PC-9 (cell line): Measurements from ENCODE around the gene ACSL6. TPM values are rescaled to one million over a fixed set of nuclear protein-coding genes. Genes with fewer than 3 reads are reported as not detected.

ENCODE experiments used
- BruUV-seq: library from RNA; stranded (reverse); fragments of 400-500 nt; replicated peaks from 2 replicates; lab custom pipeline; 2021; lab: Mats Ljungman, UMichigan
- CTCF ChIA-PET: fragments of 300-600 bp; sonication (Branson Sonifier 250); formaldehyde crosslinking; loops from one replicate; lab custom pipeline; 2022; ENCODE audit warnings: antibody characterized with exemption; lab: Charles Lee
- POLR2A ChIA-PET: fragments of 300-600 bp; sonication (Branson Sonifier 250); formaldehyde crosslinking; loops from one replicate; lab custom pipeline; 2022; ENCODE audit warnings: antibody characterized with exemption; ENCODE audit not compliant: unreplicated experiment; lab: Charles Lee
- DNase-seq, 2 experiments: peaks; one replicate each; pipeline versions ENCODE4 v3.0.0 to v3.0.0-alpha.2; 2015 to 2022; ENCODE audit warnings: mixed read lengths in 1 of 2
- H2AFZ ChIP-seq: fragments of 200-600 bp; sonication (generic); 2 replicates; pipeline ENCODE4 v1.8.1; 2017; ENCODE audit warnings: antibody characterized with exemption
- H3F3A ChIP-seq: fragments of 200-600 bp; sonication (generic); 2 replicates; pipeline ENCODE4 v1.8.1; 2017; ENCODE audit warnings: antibody characterized with exemption, mild to moderate bottlenecking, low read depth; ENCODE audit not compliant: insufficient read depth
- H3K27ac ChIP-seq: fragments of 200-600 bp; sonication (generic); 2 replicates; pipeline ENCODE4 v1.6.1; 2016; ENCODE audit warnings: mixed run types
- H3K27me3 ChIP-seq: fragments of 200-600 bp; sonication (generic); 2 replicates; pipeline ENCODE4 v1.6.1; 2016; ENCODE audit warnings: low read depth, mixed run types; ENCODE audit not compliant: insufficient read depth
- H3K36me3 ChIP-seq: fragments of 200-600 bp; sonication (generic); 2 replicates; pipeline ENCODE4 v1.6.1; 2016; ENCODE audit warnings: low read depth, mixed run types
- H3K4me1 ChIP-seq: fragments of 200-600 bp; sonication (generic); replicated peaks from 2 replicates; pipeline ENCODE4 v1.6.1; 2016; ENCODE audit warnings: mixed run types; ENCODE audit not compliant: insufficient read depth
- H3K4me2 ChIP-seq: fragments of 200-600 bp; sonication (generic); 2 replicates; pipeline ENCODE4 v1.6.1; 2017; ENCODE audit warnings: mixed run types
- H3K4me3 ChIP-seq: fragments of 200-600 bp; sonication (generic); 2 replicates; pipeline ENCODE4 v1.6.1; 2016; ENCODE audit warnings: mixed run types
- H3K79me2 ChIP-seq: fragments of 200-600 bp; sonication (generic); 2 replicates; pipeline ENCODE4 v1.6.1; 2017; ENCODE audit warnings: low read depth, mixed run types
- H3K9me2 ChIP-seq: fragments of 200-600 bp; sonication (generic); 2 replicates; pipeline ENCODE4 v1.8.1; 2017; ENCODE audit warnings: mild to moderate bottlenecking; ENCODE audit not compliant: insufficient read depth
- H3K9me3 ChIP-seq: fragments of 200-600 bp; sonication (generic); 2 replicates; pipeline ENCODE4 v1.8.1; 2016; ENCODE audit warnings: low read depth; ENCODE audit not compliant: insufficient read depth
- H4K20me1 ChIP-seq: fragments of 200-600 bp; sonication (generic); 2 replicates; pipeline ENCODE4 v1.8.1; 2017; ENCODE audit not compliant: insufficient read depth
- EZH2 ChIP-seq: fragments of 200-600 bp; sonication (generic); IDR thresholded peaks from 2 replicates; pipeline ENCODE4 v1.8.0; 2017; ENCODE audit warnings: antibody characterized with exemption, low read depth
- intact Hi-C: fragments of 100-400 bp; cut with micrococcal nuclease; formaldehyde crosslinking; loops from one replicate; pipeline ENCODE4 v1.10.0; 2022; ENCODE audit not compliant: unreplicated experiment
- total RNA-seq: library from RNA; stranded (reverse); gene quantifications from 2 replicates; pipeline ENCODE4 v1.2.3, GENCODE V29; 2021
- TF ChIP-seq, protein P1 (sequence below): fragments of 200-600 bp; sonication (generic); conservative IDR thresholded peaks from 2 replicates; pipeline ENCODE4 v1.6.1; 2017; ENCODE audit warnings: mixed run types, antibody characterized with exemption, mild to moderate bottlenecking, moderate library complexity

ACSL6 gene
- total RNA-seq, 1 experiment from 2014 or later, result not detected

DNA sequence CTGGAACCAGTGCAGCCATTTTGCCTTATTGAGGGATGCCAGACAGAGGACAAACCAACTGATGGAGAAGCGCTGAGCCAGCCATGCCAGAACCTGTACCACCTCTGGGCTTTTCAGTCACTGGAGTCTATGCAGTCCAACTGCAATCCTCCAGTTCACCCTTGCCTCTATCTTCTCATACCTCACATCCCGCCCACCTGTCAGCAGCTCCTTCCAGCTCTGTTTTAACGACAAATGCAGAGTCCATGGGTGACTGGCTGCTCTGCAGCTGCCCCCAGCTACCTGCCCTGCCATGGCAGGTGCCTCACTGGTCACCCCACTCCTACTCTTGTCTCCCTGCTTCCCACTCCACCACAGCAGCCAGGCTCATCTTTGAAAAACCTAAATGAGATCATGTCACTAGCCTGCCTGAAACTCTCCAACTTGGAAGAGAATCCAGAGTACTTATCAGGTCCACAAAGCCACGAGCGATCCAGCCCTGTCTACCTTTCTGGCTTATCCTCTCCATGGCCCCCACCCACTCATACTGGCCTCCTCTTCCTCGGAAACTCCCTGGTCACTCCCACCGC is 14.0 kb upstream of the ACSL6 start:
- intact Hi-C loops, result no loop called here
- Histone ChIP-seq H3K27ac (no peak overlapping the region), H3K9me3 (no peaks in the 10 kb centered on the region), H4K20me1 (no peaks in the 10 kb centered on the region), H3F3A (no peaks in the 10 kb centered on the region), H3K4me1 (no peaks in the 10 kb centered on the region), H3K4me2 (no peak overlapping the region), H2AFZ (no peak overlapping the region), H3K4me3 (no peak overlapping the region), H3K36me3 (no peaks in the 10 kb centered on the region), H3K27me3 (peaks cover 11% of the 10 kb centered on the region; the same call in 1 of the 2 replicates), H3K9me2 (no peaks in the 10 kb centered on the region), H3K79me2 (no peaks in the 10 kb centered on the region)
- CTCF ChIA-PET, result no interaction called here
- no peak for DNase-seq
- TF ChIP-seq, protein P1, sequence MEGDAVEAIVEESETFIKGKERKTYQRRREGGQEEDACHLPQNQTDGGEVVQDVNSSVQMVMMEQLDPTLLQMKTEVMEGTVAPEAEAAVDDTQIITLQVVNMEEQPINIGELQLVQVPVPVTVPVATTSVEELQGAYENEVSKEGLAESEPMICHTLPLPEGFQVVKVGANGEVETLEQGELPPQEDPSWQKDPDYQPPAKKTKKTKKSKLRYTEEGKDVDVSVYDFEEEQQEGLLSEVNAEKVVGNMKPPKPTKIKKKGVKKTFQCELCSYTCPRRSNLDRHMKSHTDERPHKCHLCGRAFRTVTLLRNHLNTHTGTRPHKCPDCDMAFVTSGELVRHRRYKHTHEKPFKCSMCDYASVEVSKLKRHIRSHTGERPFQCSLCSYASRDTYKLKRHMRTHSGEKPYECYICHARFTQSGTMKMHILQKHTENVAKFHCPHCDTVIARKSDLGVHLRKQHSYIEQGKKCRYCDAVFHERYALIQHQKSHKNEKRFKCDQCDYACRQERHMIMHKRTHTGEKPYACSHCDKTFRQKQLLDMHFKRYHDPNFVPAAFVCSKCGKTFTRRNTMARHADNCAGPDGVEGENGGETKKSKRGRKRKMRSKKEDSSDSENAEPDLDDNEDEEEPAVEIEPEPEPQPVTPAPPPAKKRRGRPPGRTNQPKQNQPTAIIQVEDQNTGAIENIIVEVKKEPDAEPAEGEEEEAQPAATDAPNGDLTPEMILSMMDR, result no peak
- no peak for TF ChIP-seq EZH2
- POLR2A ChIA-PET, result no interaction called here
- no TSS peak for BruUV-seq

DNA sequence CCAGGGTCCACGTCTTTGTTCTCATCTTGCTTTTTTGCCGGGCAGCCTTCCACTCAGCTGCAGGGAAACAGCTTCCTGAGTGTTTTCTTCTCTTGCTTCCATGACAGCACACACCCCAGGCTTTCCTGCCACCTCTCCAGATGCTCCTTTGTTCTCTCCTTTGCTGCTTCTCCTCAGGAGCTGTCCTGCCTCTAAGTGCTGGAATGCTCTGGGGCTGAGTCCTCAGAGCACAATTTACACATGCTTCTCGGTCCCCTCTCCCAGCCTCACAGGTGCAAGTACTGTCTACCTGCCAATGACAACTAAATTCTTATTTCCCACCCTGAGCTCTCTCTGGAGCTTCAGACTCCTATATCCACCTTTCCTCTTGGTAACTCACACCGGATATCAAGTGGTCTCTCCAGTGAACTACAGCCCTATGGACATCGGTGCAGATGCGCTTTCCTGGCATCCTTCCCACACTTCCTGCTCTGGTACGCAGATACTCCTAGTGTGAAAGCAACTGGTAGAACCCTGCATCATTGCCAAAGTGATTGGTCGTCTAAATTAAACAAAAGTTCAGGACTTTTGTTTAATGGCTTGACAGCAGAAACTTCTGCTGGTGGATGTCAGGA is 13.4 kb upstream of the ACSL6 start:
- BruUV-seq, result no TSS peak
- no peak for DNase-seq
- no peaks in the 10 kb centered on the region for H3K79me2 ChIP-seq
- TF ChIP-seq EZH2, result no peak
- TF ChIP-seq, protein P1, result no peak
- no peak overlapping the region for H3K4me3 ChIP-seq
- no peak overlapping the region for H3K27ac ChIP-seq
- no peaks in the 10 kb centered on the region for H3K9me3 ChIP-seq
- H3K4me2 ChIP-seq, result no peak overlapping the region
- ChIA-PET POLR2A (no interaction called here), CTCF (no interaction called here)
- no peaks in the 10 kb centered on the region for H3K4me1 ChIP-seq
- no peaks in the 10 kb centered on the region for H3K9me2 ChIP-seq
- H3F3A ChIP-seq, result no peaks in the 10 kb centered on the region
- H3K27me3 ChIP-seq, result peaks cover 7% of the 10 kb centered on the region; the same call in 1 of the 2 replicates
- intact Hi-C loops, result no loop called here
- H2AFZ ChIP-seq, result no peak overlapping the region
- H4K20me1 ChIP-seq, result no peaks in the 10 kb centered on the region
- H3K36me3 ChIP-seq, result no peaks in the 10 kb centered on the region

DNA sequence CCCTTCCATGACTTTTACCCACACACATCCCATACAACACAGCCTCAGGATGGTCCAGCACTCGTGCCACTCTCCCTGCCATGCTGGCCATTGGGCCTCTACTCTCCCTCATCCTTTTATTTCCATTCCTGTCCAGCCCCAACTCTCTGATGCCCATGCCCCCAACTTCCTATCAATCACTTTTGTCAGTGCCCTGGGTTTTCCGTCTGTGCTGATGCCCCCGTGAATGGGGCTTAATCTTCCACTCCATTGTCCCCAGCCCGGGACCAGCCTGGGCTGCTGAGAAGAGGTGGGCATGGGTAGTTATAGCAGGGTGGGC is 12.6 kb upstream of the ACSL6 start:
- Histone ChIP-seq H3K9me3 (no peaks in the 10 kb centered on the region), H3K79me2 (no peaks in the 10 kb centered on the region), H3K4me1 (no peaks in the 10 kb centered on the region), H3K27me3 (peaks cover 5% of the 10 kb centered on the region; the same call in 1 of the 2 replicates), H4K20me1 (no peaks in the 10 kb centered on the region), H3K36me3 (no peaks in the 10 kb centered on the region), H2AFZ (no peak overlapping the region), H3K4me2 (no peak overlapping the region), H3F3A (no peaks in the 10 kb centered on the region), H3K27ac (no peak overlapping the region), H3K9me2 (no peaks in the 10 kb centered on the region), H3K4me3 (no peak overlapping the region)
- BruUV-seq, result no TSS peak
- ChIA-PET POLR2A (no interaction called here), CTCF (no interaction called here)
- intact Hi-C loops, result no loop called here
- DNase-seq, result no peak
- TF ChIP-seq EZH2, result no peak
- TF ChIP-seq, protein P1, result no peak
